ENCODE measurements around the gene OSBPL7.

OSBPL7 gene

GRCh38 chr17:47844814-47845715, 23.5 kb upstream of the OSBPL7 start (continued):
- TF ChIP-seq, protein P1, sequence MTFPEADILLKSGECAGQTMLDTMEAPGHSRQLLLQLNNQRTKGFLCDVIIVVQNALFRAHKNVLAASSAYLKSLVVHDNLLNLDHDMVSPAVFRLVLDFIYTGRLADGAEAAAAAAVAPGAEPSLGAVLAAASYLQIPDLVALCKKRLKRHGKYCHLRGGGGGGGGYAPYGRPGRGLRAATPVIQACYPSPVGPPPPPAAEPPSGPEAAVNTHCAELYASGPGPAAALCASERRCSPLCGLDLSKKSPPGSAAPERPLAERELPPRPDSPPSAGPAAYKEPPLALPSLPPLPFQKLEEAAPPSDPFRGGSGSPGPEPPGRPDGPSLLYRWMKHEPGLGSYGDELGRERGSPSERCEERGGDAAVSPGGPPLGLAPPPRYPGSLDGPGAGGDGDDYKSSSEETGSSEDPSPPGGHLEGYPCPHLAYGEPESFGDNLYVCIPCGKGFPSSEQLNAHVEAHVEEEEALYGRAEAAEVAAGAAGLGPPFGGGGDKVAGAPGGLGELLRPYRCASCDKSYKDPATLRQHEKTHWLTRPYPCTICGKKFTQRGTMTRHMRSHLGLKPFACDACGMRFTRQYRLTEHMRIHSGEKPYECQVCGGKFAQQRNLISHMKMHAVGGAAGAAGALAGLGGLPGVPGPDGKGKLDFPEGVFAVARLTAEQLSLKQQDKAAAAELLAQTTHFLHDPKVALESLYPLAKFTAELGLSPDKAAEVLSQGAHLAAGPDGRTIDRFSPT (tag by site-specific recombination; IDR thresholded peaks at IDR 0.05): no peak
- TF ChIP-seq ZNF664 (tag by site-specific recombination; IDR thresholded peaks at IDR 0.05) (peak; percentile 93), ZNF830 (tag by site-specific recombination; IDR thresholded peaks at IDR 0.05; ENCODE audit: low read depth) (no peak), ZNF777 (tag by site-specific recombination; IDR thresholded peaks at IDR 0.05; ENCODE audit: borderline replicate concordance) (no peak), ZBTB48 (tag by site-specific recombination; IDR thresholded peaks at IDR 0.05) (no peak)

DNA sequence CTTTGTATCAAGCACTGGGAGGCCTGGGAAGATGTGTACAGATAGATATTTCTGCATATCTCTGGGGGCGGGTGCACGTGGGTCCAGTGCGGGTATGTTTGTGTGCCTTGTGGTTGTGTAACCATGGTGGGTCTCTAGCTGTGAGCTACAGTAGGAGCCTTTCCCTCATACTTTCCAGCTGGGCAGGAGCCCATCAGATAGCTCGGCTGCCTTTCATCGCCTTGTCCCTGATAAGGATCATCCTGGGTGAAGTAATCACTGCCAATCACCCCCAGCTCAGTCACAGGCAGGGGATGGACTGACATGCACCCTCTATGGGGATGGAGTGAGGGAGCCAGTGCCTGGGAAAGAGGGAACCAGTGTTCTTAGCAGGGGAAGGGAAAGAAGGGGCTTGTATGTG, 22.6 kb upstream of the OSBPL7 start:
- TF ChIP-seq ZNF600 (tag by site-specific recombination; IDR thresholded peaks at IDR 0.05) (peak; percentile 61), ZFHX2 (tag by site-specific recombination; conservative IDR thresholded peaks at IDR 0.05) (peak; percentile 73), ZNF791 (tag by site-specific recombination; IDR thresholded peaks at IDR 0.05) (no peak), ZEB2 (tag by site-specific recombination; IDR thresholded peaks at IDR 0.05) (peak; percentile 42; the same call in 1 of the 2 replicates), ZNF701 (tag by site-specific recombination; IDR thresholded peaks at IDR 0.05) (0 out of 2 replicates have a peak, but pooled peaks have one; percentile 2), OSR2 (tag by site-specific recombination; IDR thresholded peaks at IDR 0.05) (0 out of 2 replicates have a peak, but pooled peaks have one; percentile 24), ZNF10 (tag by site-specific recombination; IDR thresholded peaks at IDR 0.05) (peak; percentile 77), ZNF558 (tag by site-specific recombination; IDR thresholded peaks at IDR 0.05) (no peak), GLIS1 (tag by site-specific recombination; IDR thresholded peaks at IDR 0.05) (peak; percentile 99), ZNF404 (tag by site-specific recombination; IDR thresholded peaks at IDR 0.05) (no peak), SP7 (tag by site-specific recombination; IDR thresholded peaks at IDR 0.05) (peak; percentile 32; the same call in 1 of the 2 replicates), ZIC2 (tag by site-specific recombination; IDR thresholded peaks at IDR 0.05) (peak; percentile 86), TSHZ1 (tag by site-specific recombination; IDR thresholded peaks at IDR 0.05; ENCODE audit: borderline replicate concordance) (0 out of 2 replicates have a peak, but pooled peaks have one; percentile 38)
- TF ChIP-seq, protein P2, sequence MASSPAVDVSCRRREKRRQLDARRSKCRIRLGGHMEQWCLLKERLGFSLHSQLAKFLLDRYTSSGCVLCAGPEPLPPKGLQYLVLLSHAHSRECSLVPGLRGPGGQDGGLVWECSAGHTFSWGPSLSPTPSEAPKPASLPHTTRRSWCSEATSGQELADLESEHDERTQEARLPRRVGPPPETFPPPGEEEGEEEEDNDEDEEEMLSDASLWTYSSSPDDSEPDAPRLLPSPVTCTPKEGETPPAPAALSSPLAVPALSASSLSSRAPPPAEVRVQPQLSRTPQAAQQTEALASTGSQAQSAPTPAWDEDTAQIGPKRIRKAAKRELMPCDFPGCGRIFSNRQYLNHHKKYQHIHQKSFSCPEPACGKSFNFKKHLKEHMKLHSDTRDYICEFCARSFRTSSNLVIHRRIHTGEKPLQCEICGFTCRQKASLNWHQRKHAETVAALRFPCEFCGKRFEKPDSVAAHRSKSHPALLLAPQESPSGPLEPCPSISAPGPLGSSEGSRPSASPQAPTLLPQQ (tag by site-specific recombination; IDR thresholded peaks at IDR 0.05): peak; percentile 53
- Histone ChIP-seq H3K4me1 (ENCODE audit: control insufficient read depth, insufficient read depth, low read length) (no peaks in the 10 kb centered on the region; the same call in 1 of the 2 replicates), H3K27ac (ENCODE audit: extremely low read depth, low read depth, low read length) (no peak overlapping the region), H3K4me3 (ENCODE audit: low read depth, low read length) (no peak overlapping the region), H3K36me3 (ENCODE audit: control insufficient read depth in 2 of 2, insufficient read depth in 1 of 2, low read length in 2 of 2) (peaks cover 0 to 7% of the 10 kb centered on the region in 2 experiments; a peak in 1 of 3 replicates), H3K9me3 (ENCODE audit: control insufficient read depth, insufficient read depth, low read depth, low read length) (no peaks in the 10 kb centered on the region)
- CTCF ChIA-PET: interaction anchor here (0.6 to 19.4 kb wide), 16 partner anchors 9 to 603 kb away, joined by 3 to 837 read pairs (median 5); partner anchors contain the start of genes CDK5RAP3, SNX11, SP2 and SP6
- POLR2A ChIA-PET: interaction anchor here (0.7 to 2.6 kb wide), 3 partner anchors 13 to 51 kb away, joined by 4 to 10 read pairs (median 6); partner anchors contain the start of genes LRRC46 and MRPL10

Data from HEK293 (cell line).